HepG2 (cell line): Measurements from ENCODE around the gene ARPC5. TPM values are rescaled to one million over a fixed set of nuclear protein-coding genes. Genes with fewer than 3 reads are reported as not detected.
A peak's percentile ranks its signal among the peaks of the same experiment; 100 is the strongest.

Experiments
- ATAC-seq: fragments of 200-7000 bp; cut with Tn5 transposase; 3 replicates; pipeline ENCODE4 v1.9.1; 2020; ENCODE audit warnings: mild to moderate bottlenecking, moderate library complexity
- BruUV-seq: library from RNA; stranded (reverse); fragments of 400-500 nt; replicated peaks from 2 replicates; lab custom pipeline; 2021; lab: Mats Ljungman, UMichigan
- CTCF ChIA-PET: fragments of 300-600 bp; formaldehyde crosslinking; extraction: SDS; loops from one replicate; lab custom pipeline; 2021; ENCODE audit warnings: low total read pairs, inconsistent platforms, low intra/inter-chr PET ratio; lab: Yijun Ruan, JAX
- POLR2A ChIA-PET: fragments of 350-600 bp; sonication (Branson Sonifier 250); formaldehyde crosslinking; loops from one replicate; lab custom pipeline; 2020; ENCODE audit warnings: antibody characterized with exemption, inconsistent platforms; lab: Yijun Ruan, JAX
- DNase-seq: peaks from one replicate; pipeline ENCODE4 v3.0.0-alpha.2; 2015; ENCODE audit warnings: low spot score
- FAIRE-seq: peaks from 3 replicates; lab custom pipeline; 2011; peaks lifted over from hg19 to GRCh38; lab: Jason Lieb, UNC
- H2AFZ ChIP-seq: one replicate; pipeline ENCODE4 v1.6.1; 2011; ENCODE audit warnings: low read length, inconsistent platforms
- H3K27ac ChIP-seq: fragments of 300-600 bp; 3 replicates; pipeline ENCODE4 v1.8.0; 2011; ENCODE audit warnings: mixed run types, mild to moderate bottlenecking, mixed read lengths, low read length, inconsistent platforms; ENCODE audit not compliant: insufficient read depth; ENCODE audit errors: extremely low read length
- H3K27me3 ChIP-seq, 2 experiments: fragments of 200-600 bp in 1 of 2; 2 replicates in 1 of 2; 3 replicates in 1 of 2; pipeline versions ENCODE4 v1.6.0 to v1.8.0; 2011; ENCODE audit warnings: low read length in 2 of 2, mild to moderate bottlenecking in 2 of 2, moderate library complexity in 2 of 2, inconsistent platforms in 1 of 2; ENCODE audit not compliant: insufficient read depth in 2 of 2, control insufficient read depth in 1 of 2
- H3K36me3 ChIP-seq, 2 experiments: fragments of 200-600 bp in 1 of 2; replicated peaks in 1 of 2; 2 replicates in 1 of 2; 3 replicates in 1 of 2; pipeline versions ENCODE4 v1.5.1 to v1.8.0; 2011; ENCODE audit warnings: low read length in 2 of 2, inconsistent platforms in 1 of 2; ENCODE audit not compliant: insufficient read depth in 2 of 2, control insufficient read depth in 1 of 2
- H3K4me1 ChIP-seq: 2 replicates; pipeline ENCODE4 v1.5.1; 2012; ENCODE audit warnings: low read length, inconsistent platforms; ENCODE audit not compliant: insufficient read depth
- H3K4me2 ChIP-seq: 2 replicates; pipeline ENCODE4 v1.6.0; 2011; ENCODE audit warnings: low read depth, low read length, inconsistent platforms
- H3K4me3 ChIP-seq, 3 experiments: fragments of 200-600 bp in 1 of 3; sonication (generic), shearing (Covaris generic) in 1 of 3; replicated peaks in 1 of 3; 2 replicates each; pipeline ENCODE4 v1.5.1; 2011 to 2016; ENCODE audit warnings: low read length in 3 of 3, inconsistent platforms in 2 of 3, low read depth in 2 of 3, mild to moderate bottlenecking in 2 of 3, control low read depth in 1 of 3, mixed read lengths in 1 of 3; ENCODE audit not compliant: insufficient read depth in 1 of 3
- H3K79me2 ChIP-seq: one replicate; pipeline ENCODE4 v1.6.1; 2011; ENCODE audit warnings: low read length, inconsistent platforms; ENCODE audit not compliant: insufficient read depth
- H3K9ac ChIP-seq: 2 replicates; pipeline ENCODE4 v1.6.0; 2011; ENCODE audit warnings: mild to moderate bottlenecking, low read depth, low read length, inconsistent platforms; ENCODE audit not compliant: insufficient read depth
- H3K9me3 ChIP-seq: 2 replicates; pipeline ENCODE4 v1.5.1; 2012; ENCODE audit warnings: mild to moderate bottlenecking, low read length
- H4K20me1 ChIP-seq: 2 replicates; pipeline ENCODE4 v1.6.0; 2011; ENCODE audit warnings: inconsistent platforms, mild to moderate bottlenecking, low read length, moderate library complexity; ENCODE audit not compliant: insufficient read depth
- CREB1 ChIP-seq, 2 experiments: fragments of 450-650 bp in 1 of 2; IDR thresholded peaks; 2 replicates each; pipeline ENCODE4 v1.6.1; 2016 to 2017; ENCODE audit warnings: control low read depth in 1 of 2, mild to moderate bottlenecking in 1 of 2, missing compliant biosample characterization in 1 of 2, missing genetic modification characterization in 1 of 2
- HCFC1 ChIP-seq: fragments of 150-350 bp; IDR thresholded peaks from 2 replicates; pipeline ENCODE4 v1.6.1; 2014; ENCODE audit warnings: low read depth, low read length
- PATZ1 ChIP-seq: sonication (generic); formaldehyde crosslinking; IDR thresholded peaks from 2 replicates; pipeline ENCODE4 v1.4.0; 2020; ENCODE audit warnings: missing genetic modification reagents
- TP53 ChIP-seq: sonication (generic); formaldehyde crosslinking; conservative IDR thresholded peaks from 2 replicates; pipeline ENCODE4 v1.4.0; 2020; ENCODE audit warnings: missing genetic modification reagents
- ZC3H4 ChIP-seq: sonication (generic); formaldehyde crosslinking; IDR thresholded peaks from 2 replicates; pipeline ENCODE4 v1.4.0; 2020; ENCODE audit warnings: missing genetic modification reagents, borderline replicate concordance
- ZFX ChIP-seq: sonication (generic); formaldehyde crosslinking; IDR thresholded peaks from 2 replicates; pipeline ENCODE4 v1.4.0; 2020; ENCODE audit warnings: mild to moderate bottlenecking, low read depth, missing genetic modification reagents, moderate library complexity
- ZNF274 ChIP-seq: sonication (generic); formaldehyde crosslinking; IDR thresholded peaks from 2 replicates; pipeline ENCODE4 v1.5.1; 2020; ENCODE audit warnings: mild to moderate bottlenecking, missing genetic modification reagents
- ZNF280B ChIP-seq: sonication (generic); formaldehyde crosslinking; IDR thresholded peaks from 2 replicates; pipeline ENCODE4 v1.5.0; 2020; ENCODE audit warnings: missing genetic modification reagents, mild to moderate bottlenecking, borderline replicate concordance
- ZNF496 ChIP-seq: sonication (generic); formaldehyde crosslinking; IDR thresholded peaks from 2 replicates; pipeline ENCODE4 v1.8.1; 2023; ENCODE audit warnings: mild to moderate bottlenecking, moderate library complexity, missing genetic modification reagents; ENCODE audit not compliant: insufficient replicate concordance
- WGBS: methylation state at CpG from one replicate; pipeline ENCODE4 v1.1.6; 2017; ENCODE audit warnings: low lambda C conversion rate; 5-methylcytosine and 5-hydroxymethylcytosine counted together
- in situ Hi-C: cut with HindIII; loops from 2 replicates; pipeline ENCODE4 v1.10.0; 2017; ENCODE audit warnings: low pct_unique_long_range_greater_than_20kb; ENCODE audit not compliant: extremely low pct_ligation_motif_present
- intact Hi-C: fragments of 100-400 bp; cut with micrococcal nuclease; formaldehyde crosslinking; loops from one replicate; pipeline ENCODE4 v1.10.0; 2022; ENCODE audit not compliant: unreplicated experiment
- polyA plus RNA-seq, 8 experiments: library from polyadenylated mRNA; depleted of rRNA in 3 of 8; stranded (reverse) in 7 of 8; unstranded in 1 of 8; fragments of >200 nt; fragmentation: Illumina TruSeq in 4 of 8; extraction: Trizol in 4 of 8; gene quantifications; 2 replicates each; pipeline versions ENCODE4 v1.2.1 to v1.2.3, GENCODE V29; 2011 to 2016; ENCODE audit warnings: low read depth in 4 of 8, missing spikeins in 1 of 8, mixed read lengths in 1 of 8; ENCODE audit not compliant: insufficient read depth in 1 of 8
- total RNA-seq, 5 experiments: library from RNA; depleted of rRNA; stranded (reverse); fragments of >200 nt; fragmentation: Illumina TruSeq; extraction: Trizol; gene quantifications; 2 replicates each; pipeline ENCODE4 v1.2.3, GENCODE V29; 2016; ENCODE audit warnings: low read depth in 1 of 5
- TF ChIP-seq, protein P1 (sequence below): sonication (generic); formaldehyde crosslinking; IDR thresholded peaks from 2 replicates; pipeline ENCODE4 v1.8.1; 2023; ENCODE audit warnings: missing genetic modification reagents, mild to moderate bottlenecking, borderline replicate concordance
- TF ChIP-seq, protein P2 (sequence below): sonication (generic); formaldehyde crosslinking; IDR thresholded peaks from one replicate; pipeline ENCODE4 v1.5.1; 2020; ENCODE audit warnings: mild to moderate bottlenecking, missing genetic modification reagents; ENCODE audit errors: not compliant biosample characterization

ARPC5 gene
- total and polyA plus RNA-seq, 2 of the 13 experiments (the other 11 are each of a cell fraction or from before 2014, with no cell fraction given): 48.4 to 106 TPM

GRCh38 chr1:183635099-183635605 lies 431 bp downstream of the ARPC5 start:
- POLR2A ChIA-PET: interaction anchor here (0.6 kb wide), 1 partner anchor 164 kb away, joined by 5 read pairs; no protein-coding TSS in a partner anchor
- intact Hi-C loops: loop anchor here (5.0 to 10.0 kb wide), 4 partner anchors 50 to 282 kb away; partner anchors contain the start of gene SMG7
- TF ChIP-seq ZNF274 (CRISPR knock-in tag) (no peak; the same call in 1 of the 2 replicates), ZNF496 (CRISPR knock-in tag) (no peak), CREB1 (IDR thresholded peaks at IDR 0.05) (no peak), CREB1 (CRISPR knock-in tag; IDR thresholded peaks at IDR 0.05) (no peak), TP53 (CRISPR knock-in tag) (no peak), ZC3H4 (no peak), ZFX (no peak), ZNF280B (CRISPR knock-in tag) (no peak), PATZ1 (CRISPR knock-in tag) (no peak), HCFC1 (no peak)
- TF ChIP-seq, protein P1, sequence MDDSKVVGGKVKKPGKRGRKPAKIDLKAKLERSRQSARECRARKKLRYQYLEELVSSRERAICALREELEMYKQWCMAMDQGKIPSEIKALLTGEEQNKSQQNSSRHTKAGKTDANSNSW (CRISPR knock-in tag): no peak
- TF ChIP-seq, protein P2, sequence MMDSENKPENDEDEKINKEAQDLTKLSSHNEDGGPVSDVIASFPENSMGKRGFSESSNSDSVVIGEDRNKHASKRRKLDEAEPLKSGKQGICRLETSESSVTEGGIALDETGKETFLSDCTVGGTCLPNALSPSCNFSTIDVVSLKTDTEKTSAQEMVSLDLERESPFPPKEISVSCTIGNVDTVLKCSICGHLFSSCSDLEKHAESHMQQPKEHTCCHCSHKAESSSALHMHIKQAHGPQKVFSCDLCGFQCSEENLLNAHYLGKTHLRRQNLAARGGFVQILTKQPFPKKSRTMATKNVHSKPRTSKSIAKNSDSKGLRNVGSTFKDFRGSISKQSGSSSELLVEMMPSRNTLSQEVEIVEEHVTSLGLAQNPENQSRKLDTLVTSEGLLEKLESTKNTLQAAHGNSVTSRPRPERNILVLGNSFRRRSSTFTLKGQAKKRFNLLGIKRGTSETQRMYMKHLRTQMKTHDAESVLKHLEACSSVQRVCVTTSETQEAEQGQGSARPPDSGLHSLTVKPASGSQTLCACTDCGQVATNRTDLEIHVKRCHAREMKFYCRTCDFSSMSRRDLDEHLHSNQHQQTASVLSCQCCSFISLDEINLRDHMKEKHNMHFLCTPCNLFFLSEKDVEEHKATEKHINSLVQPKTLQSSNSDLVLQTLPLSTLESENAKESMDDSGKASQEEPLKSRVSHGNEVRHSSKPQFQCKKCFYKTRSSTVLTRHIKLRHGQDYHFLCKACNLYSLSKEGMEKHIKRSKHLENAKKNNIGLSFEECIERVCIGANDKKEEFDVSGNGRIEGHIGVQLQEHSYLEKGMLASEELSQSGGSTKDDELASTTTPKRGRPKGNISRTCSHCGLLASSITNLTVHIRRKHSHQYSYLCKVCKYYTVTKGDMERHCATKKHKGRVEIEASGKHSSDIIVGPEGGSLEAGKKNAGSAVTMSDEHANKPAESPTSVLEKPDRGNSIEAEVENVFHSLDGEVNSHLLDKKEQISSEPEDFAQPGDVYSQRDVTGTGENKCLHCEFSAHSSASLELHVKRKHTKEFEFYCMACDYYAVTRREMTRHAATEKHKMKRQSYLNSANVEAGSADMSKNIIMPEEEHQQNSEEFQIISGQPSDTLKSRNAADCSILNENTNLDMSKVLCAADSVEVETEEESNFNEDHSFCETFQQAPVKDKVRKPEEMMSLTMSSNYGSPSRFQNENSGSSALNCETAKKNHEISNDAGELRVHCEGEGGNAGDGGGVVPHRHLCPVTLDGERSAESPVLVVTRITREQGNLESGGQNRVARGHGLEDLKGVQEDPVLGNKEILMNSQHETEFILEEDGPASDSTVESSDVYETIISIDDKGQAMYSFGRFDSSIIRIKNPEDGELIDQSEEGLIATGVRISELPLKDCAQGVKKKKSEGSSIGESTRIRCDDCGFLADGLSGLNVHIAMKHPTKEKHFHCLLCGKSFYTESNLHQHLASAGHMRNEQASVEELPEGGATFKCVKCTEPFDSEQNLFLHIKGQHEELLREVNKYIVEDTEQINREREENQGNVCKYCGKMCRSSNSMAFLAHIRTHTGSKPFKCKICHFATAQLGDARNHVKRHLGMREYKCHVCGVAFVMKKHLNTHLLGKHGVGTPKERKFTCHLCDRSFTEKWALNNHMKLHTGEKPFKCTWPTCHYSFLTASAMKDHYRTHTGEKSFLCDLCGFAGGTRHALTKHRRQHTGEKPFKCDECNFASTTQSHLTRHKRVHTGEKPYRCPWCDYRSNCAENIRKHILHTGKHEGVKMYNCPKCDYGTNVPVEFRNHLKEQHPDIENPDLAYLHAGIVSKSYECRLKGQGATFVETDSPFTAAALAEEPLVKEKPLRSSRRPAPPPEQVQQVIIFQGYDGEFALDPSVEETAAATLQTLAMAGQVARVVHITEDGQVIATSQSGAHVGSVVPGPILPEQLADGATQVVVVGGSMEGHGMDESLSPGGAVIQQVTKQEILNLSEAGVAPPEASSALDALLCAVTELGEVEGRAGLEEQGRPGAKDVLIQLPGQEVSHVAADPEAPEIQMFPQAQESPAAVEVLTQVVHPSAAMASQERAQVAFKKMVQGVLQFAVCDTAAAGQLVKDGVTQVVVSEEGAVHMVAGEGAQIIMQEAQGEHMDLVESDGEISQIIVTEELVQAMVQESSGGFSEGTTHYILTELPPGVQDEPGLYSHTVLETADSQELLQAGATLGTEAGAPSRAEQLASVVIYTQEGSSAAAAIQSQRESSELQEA (CRISPR knock-in tag): peak; percentile 58

More at GRCh38 chr1:183635099-183635605, 431 bp downstream of the ARPC5 start:
- CTCF ChIA-PET: no interaction called here
- Histone ChIP-seq H3K4me1 (peaks cover 69% of the 10 kb centered on the region), H3K79me2 (peaks cover 43% of the 10 kb centered on the region), H3K9me3 (no peaks in the 10 kb centered on the region), H4K20me1 (peaks cover 2% of the 10 kb centered on the region; the same call in 1 of the 2 replicates), H3K36me3 (peaks cover 3 to 6% of the 10 kb centered on the region in 2 experiments; a peak in 4 of 5 replicates), H3K27ac (peak overlapping the region; percentile 84), H3K9ac (peak overlapping the region; percentile 91), H2AFZ (no peak overlapping the region), H3K4me3 (peak overlapping the region; percentile 89 to 97 (median 91)), H3K27me3 (no peaks in the 10 kb centered on the region), H3K4me2 (peak overlapping the region; percentile 70)
- BruUV-seq: no TSS peak
- no peak for DNase-seq
- WGBS: 0% methylated on average over 18 of the region's 42 CpGs
- in situ Hi-C loops: no loop called here
- FAIRE-seq: no peak
- peak; percentile 48 for ATAC-seq
